ENCODE results near the gene WDR74. TPM values are rescaled to one million over a fixed set of nuclear protein-coding genes. Genes with fewer than 3 reads are reported as not detected.

Gene WDR74
- total and polyA plus RNA-seq, 9 of the 15 experiments (the other 6 are each of a cell fraction or from before 2014, with no cell fraction given): 32.7 to 210 (median 114) TPM

DNA sequence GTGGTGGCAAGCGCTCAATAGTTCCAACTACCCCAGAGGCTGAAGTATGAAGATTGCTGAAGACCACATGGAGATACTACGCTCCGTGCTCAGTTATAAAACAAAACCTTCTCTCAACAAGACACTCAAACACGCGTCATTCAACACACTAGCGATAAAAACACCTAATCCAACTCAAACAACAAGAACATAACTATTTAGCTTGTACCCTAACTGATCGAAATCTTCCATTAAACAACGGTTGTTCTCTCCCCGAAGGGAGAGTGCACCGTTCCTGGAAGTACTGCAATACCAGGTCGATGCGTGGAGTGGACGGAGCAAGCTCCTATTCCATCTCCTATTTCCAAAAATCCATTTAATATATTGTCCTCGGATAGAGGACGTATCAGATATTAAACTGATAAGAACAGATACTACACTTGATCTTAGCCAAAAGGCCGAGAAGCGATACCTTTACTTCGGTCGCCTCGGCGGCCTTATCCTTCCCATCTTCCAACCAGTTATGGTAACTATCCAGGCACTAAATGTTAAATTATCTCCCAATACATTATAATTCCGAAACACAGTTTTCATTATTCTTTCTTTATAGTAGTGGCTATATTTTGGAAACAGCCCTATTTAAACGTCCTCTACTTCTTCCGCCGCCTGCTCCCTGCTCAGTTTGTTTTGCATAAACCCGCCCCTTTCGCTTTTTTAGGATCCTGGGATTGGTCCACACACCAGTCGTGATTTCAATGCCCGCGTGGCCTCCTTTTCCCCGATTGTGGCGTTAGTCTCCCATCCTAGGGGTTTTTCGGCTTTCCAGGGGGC lies 2.2 kb upstream of the WDR74 start (continued):
- TF ChIP-seq FOXJ2 (tag; IDR thresholded peaks at IDR 0.05): peak; percentile 89
- peak; percentile 98 for TF ChIP-seq ZC3H4 (CRISPR knock-in tag; IDR thresholded peaks at IDR 0.05; ENCODE audit: borderline replicate concordance)
- TF ChIP-seq, protein P1, sequence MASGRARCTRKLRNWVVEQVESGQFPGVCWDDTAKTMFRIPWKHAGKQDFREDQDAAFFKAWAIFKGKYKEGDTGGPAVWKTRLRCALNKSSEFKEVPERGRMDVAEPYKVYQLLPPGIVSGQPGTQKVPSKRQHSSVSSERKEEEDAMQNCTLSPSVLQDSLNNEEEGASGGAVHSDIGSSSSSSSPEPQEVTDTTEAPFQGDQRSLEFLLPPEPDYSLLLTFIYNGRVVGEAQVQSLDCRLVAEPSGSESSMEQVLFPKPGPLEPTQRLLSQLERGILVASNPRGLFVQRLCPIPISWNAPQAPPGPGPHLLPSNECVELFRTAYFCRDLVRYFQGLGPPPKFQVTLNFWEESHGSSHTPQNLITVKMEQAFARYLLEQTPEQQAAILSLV (tag; IDR thresholded peaks at IDR 0.05): peak; percentile 85
- peak; percentile 100 for TF ChIP-seq HOXB6 (CRISPR knock-in tag; IDR thresholded peaks at IDR 0.05; ENCODE audit: borderline replicate concordance)
- no peak; the same call in 1 of the 2 replicates for TF ChIP-seq ZNF121 (CRISPR knock-in tag; conservative IDR thresholded peaks at IDR 0.05)
- peak; percentile 100 for TF ChIP-seq RHOXF2B (CRISPR knock-in tag; conservative IDR thresholded peaks at IDR 0.05)
- TF ChIP-seq ELF4 (CRISPR knock-in tag; IDR thresholded peaks at IDR 0.05): peak; percentile 100
- peak; percentile 93 for TF ChIP-seq ZNF24 (IDR thresholded peaks at IDR 0.05)
- TF ChIP-seq, protein P2, sequence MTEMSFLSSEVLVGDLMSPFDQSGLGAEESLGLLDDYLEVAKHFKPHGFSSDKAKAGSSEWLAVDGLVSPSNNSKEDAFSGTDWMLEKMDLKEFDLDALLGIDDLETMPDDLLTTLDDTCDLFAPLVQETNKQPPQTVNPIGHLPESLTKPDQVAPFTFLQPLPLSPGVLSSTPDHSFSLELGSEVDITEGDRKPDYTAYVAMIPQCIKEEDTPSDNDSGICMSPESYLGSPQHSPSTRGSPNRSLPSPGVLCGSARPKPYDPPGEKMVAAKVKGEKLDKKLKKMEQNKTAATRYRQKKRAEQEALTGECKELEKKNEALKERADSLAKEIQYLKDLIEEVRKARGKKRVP (CRISPR knock-in tag; IDR thresholded peaks at IDR 0.05): peak; percentile 99
- no peak for TF ChIP-seq RBBP5 (IDR thresholded peaks at IDR 0.05; ENCODE audit: borderline replicate concordance, insufficient read depth, low read length, poor library complexity, severe bottlenecking)
- peak; percentile 89 for TF ChIP-seq NCOA6 (IDR thresholded peaks at IDR 0.05)
- TF ChIP-seq FOXA3 (CRISPR knock-in tag; conservative IDR thresholded peaks at IDR 0.05 in 1 of 2, IDR thresholded peaks at IDR 0.05 in 1 of 2): peak; percentile 83 to 95
- TF ChIP-seq, protein P3, sequence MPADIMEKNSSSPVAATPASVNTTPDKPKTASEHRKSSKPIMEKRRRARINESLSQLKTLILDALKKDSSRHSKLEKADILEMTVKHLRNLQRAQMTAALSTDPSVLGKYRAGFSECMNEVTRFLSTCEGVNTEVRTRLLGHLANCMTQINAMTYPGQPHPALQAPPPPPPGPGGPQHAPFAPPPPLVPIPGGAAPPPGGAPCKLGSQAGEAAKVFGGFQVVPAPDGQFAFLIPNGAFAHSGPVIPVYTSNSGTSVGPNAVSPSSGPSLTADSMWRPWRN (IDR thresholded peaks at IDR 0.05; ENCODE audit: low read depth): peak; percentile 73
- peak; percentile 69; the same call in 1 of the 2 replicates for TF ChIP-seq ZBTB1 (CRISPR knock-in tag; IDR thresholded peaks at IDR 0.05; ENCODE audit: borderline replicate concordance, low read depth)
- no peak for TF ChIP-seq SRSF7 (optimal IDR thresholded peaks at IDR 0.05; ENCODE audit: low read depth, low read length)
- peak; percentile 58 for TF ChIP-seq POLR2G (IDR thresholded peaks at IDR 0.05; ENCODE audit: low read depth, low read length)
- no peak for TF ChIP-seq ZBTB8A (IDR thresholded peaks at IDR 0.05; ENCODE audit: partially characterized antibody)

All from K562 (cell line).